ENCODE data around the gene TBC1D22A. TPM values are rescaled to one million over a fixed set of nuclear protein-coding genes. Genes with fewer than 3 reads are reported as not detected.

Gene TBC1D22A
- total RNA-seq, 1 donor from 2014 or later, result 18.9 TPM

GRCh38 chr22:47196881-47197772, 434.7 kb downstream of the TBC1D22A start:
- H3K9me3 Mint-ChIP-seq (ENCODE audit: low read depth), result no peaks in the 10 kb centered on the region
- no peak for DNase-seq (ENCODE audit: low spot score)
- peaks cover 7% of the 10 kb centered on the region for H3K27me3 Mint-ChIP-seq (ENCODE audit: low read depth)
- TF ChIP-seq, protein P1, sequence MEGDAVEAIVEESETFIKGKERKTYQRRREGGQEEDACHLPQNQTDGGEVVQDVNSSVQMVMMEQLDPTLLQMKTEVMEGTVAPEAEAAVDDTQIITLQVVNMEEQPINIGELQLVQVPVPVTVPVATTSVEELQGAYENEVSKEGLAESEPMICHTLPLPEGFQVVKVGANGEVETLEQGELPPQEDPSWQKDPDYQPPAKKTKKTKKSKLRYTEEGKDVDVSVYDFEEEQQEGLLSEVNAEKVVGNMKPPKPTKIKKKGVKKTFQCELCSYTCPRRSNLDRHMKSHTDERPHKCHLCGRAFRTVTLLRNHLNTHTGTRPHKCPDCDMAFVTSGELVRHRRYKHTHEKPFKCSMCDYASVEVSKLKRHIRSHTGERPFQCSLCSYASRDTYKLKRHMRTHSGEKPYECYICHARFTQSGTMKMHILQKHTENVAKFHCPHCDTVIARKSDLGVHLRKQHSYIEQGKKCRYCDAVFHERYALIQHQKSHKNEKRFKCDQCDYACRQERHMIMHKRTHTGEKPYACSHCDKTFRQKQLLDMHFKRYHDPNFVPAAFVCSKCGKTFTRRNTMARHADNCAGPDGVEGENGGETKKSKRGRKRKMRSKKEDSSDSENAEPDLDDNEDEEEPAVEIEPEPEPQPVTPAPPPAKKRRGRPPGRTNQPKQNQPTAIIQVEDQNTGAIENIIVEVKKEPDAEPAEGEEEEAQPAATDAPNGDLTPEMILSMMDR (IDR thresholded peaks at IDR 0.05), result no peak
- H3K36me3 Mint-ChIP-seq (ENCODE audit: low read depth), result no peaks in the 10 kb centered on the region
- no peak overlapping the region for H3K4me3 Mint-ChIP-seq (ENCODE audit: unreplicated experiment)
- no peak overlapping the region for H3K27ac Mint-ChIP-seq (ENCODE audit: unreplicated experiment)
- H3K4me1 Mint-ChIP-seq (ENCODE audit: low read depth), result no peaks in the 10 kb centered on the region

GRCh38 chr22:47197773-47198500, 435.5 kb downstream of the TBC1D22A start:
- H3K27ac Mint-ChIP-seq (ENCODE audit: unreplicated experiment), result no peak overlapping the region
- no peaks in the 10 kb centered on the region for H3K36me3 Mint-ChIP-seq (ENCODE audit: low read depth)
- peaks cover 7% of the 10 kb centered on the region for H3K27me3 Mint-ChIP-seq (ENCODE audit: low read depth)
- TF ChIP-seq, protein P1 (IDR thresholded peaks at IDR 0.05), result no peak
- DNase-seq (ENCODE audit: low spot score), result no peak
- H3K4me1 Mint-ChIP-seq (ENCODE audit: low read depth), result no peaks in the 10 kb centered on the region
- H3K9me3 Mint-ChIP-seq (ENCODE audit: low read depth), result no peaks in the 10 kb centered on the region
- no peak overlapping the region for H3K4me3 Mint-ChIP-seq (ENCODE audit: unreplicated experiment)

- Mint-ChIP-seq H3K9me3 (ENCODE audit: low read depth) (no peaks in the 10 kb centered on the region), H3K4me1 (ENCODE audit: low read depth) (no peaks in the 10 kb centered on the region), H3K27me3 (ENCODE audit: low read depth) (peaks cover 7% of the 10 kb centered on the region), H3K27ac (ENCODE audit: unreplicated experiment) (no peak overlapping the region), H3K36me3 (ENCODE audit: low read depth) (no peaks in the 10 kb centered on the region), H3K4me3 (ENCODE audit: unreplicated experiment) (no peak overlapping the region)
- TF ChIP-seq, protein P1 (IDR thresholded peaks at IDR 0.05), result no peak
- no peak for DNase-seq (ENCODE audit: low spot score)
These were observed 436.4 kb downstream of the TBC1D22A start for GRCh38 chr22:47198801-47199251.

- TF ChIP-seq, protein P1 (IDR thresholded peaks at IDR 0.05), result no peak
- H3K4me3 Mint-ChIP-seq (ENCODE audit: unreplicated experiment), result no peak overlapping the region
- no peaks in the 10 kb centered on the region for H3K4me1 Mint-ChIP-seq (ENCODE audit: low read depth)
- no peak overlapping the region for H3K27ac Mint-ChIP-seq (ENCODE audit: unreplicated experiment)
- DNase-seq (ENCODE audit: low spot score), result no peak
- H3K27me3 Mint-ChIP-seq (ENCODE audit: low read depth), result peaks cover 7% of the 10 kb centered on the region
- H3K36me3 Mint-ChIP-seq (ENCODE audit: low read depth), result no peaks in the 10 kb centered on the region
- H3K9me3 Mint-ChIP-seq (ENCODE audit: low read depth), result no peaks in the 10 kb centered on the region
These were observed 437.0 kb downstream of the TBC1D22A start for GRCh38 chr22:47199261-47199978.

GRCh38 chr22:47199979-47200272, 437.5 kb downstream of the TBC1D22A start:
- H3K27me3 Mint-ChIP-seq (ENCODE audit: low read depth), result peaks cover 7% of the 10 kb centered on the region
- no peaks in the 10 kb centered on the region for H3K4me1 Mint-ChIP-seq (ENCODE audit: low read depth)
- TF ChIP-seq, protein P1 (IDR thresholded peaks at IDR 0.05), result no peak
- H3K4me3 Mint-ChIP-seq (ENCODE audit: unreplicated experiment), result no peak overlapping the region
- no peaks in the 10 kb centered on the region for H3K9me3 Mint-ChIP-seq (ENCODE audit: low read depth)
- DNase-seq (ENCODE audit: low spot score), result no peak
- no peaks in the 10 kb centered on the region for H3K36me3 Mint-ChIP-seq (ENCODE audit: low read depth)
- no peak overlapping the region for H3K27ac Mint-ChIP-seq (ENCODE audit: unreplicated experiment)
